MM.1S (cell line): ENCODE data around the gene EPB41L3.

Experiments
- DNase-seq: peaks from one replicate; pipeline ENCODE4 v3.0.0-alpha.2; 2015
- H2AFZ ChIP-seq: fragments of 300-600 bp; sonication (generic); 2 replicates; pipeline ENCODE4 v1.6.0; 2016; ENCODE audit warnings: antibody characterized with exemption, low read length
- H3F3A ChIP-seq: fragments of 300-600 bp; sonication (generic); 2 replicates; pipeline ENCODE4 v1.6.1; 2016; ENCODE audit warnings: mild to moderate bottlenecking, antibody characterized with exemption, low read length, moderate library complexity, mixed read lengths; ENCODE audit not compliant: insufficient read depth
- H3K27ac ChIP-seq: fragments of 300-600 bp; sonication (generic); 2 replicates; pipeline ENCODE4 v1.5.1; 2016; ENCODE audit warnings: mild to moderate bottlenecking, low read length
- H3K27me3 ChIP-seq: fragments of 300-600 bp; sonication (generic); replicated peaks from 2 replicates; pipeline ENCODE4 v1.6.0; 2016; ENCODE audit warnings: low read length; ENCODE audit not compliant: insufficient read depth
- H3K36me3 ChIP-seq: fragments of 300-600 bp; sonication (generic); replicated peaks from 2 replicates; pipeline ENCODE4 v1.6.1; 2016; ENCODE audit warnings: mild to moderate bottlenecking, low read length, mixed read lengths; ENCODE audit not compliant: insufficient read depth
- H3K4me1 ChIP-seq: fragments of 300-600 bp; sonication (generic); 2 replicates; pipeline ENCODE4 v1.6.1; 2016; ENCODE audit warnings: low read length, mixed read lengths
- H3K4me2 ChIP-seq: fragments of 300-600 bp; sonication (generic); 2 replicates; pipeline ENCODE4 v1.6.0; 2016; ENCODE audit warnings: low read depth, low read length
- H3K4me3 ChIP-seq: fragments of 300-600 bp; sonication (generic); 2 replicates; pipeline ENCODE4 v1.5.1; 2016; ENCODE audit warnings: low read length, mixed read lengths
- H3K79me2 ChIP-seq: fragments of 300-600 bp; sonication (generic); 2 replicates; pipeline ENCODE4 v1.6.1; 2016; ENCODE audit warnings: mixed run types, low read length, mixed read lengths
- H3K9ac ChIP-seq: fragments of 300-600 bp; sonication (generic); 2 replicates; pipeline ENCODE4 v1.6.1; 2016; ENCODE audit warnings: low read length, mixed read lengths
- H3K9me2 ChIP-seq: fragments of 300-600 bp; sonication (generic); replicated peaks from 2 replicates; pipeline ENCODE4 v1.6.1; 2016; ENCODE audit warnings: mild to moderate bottlenecking, low read length, mixed read lengths; ENCODE audit not compliant: insufficient read depth
- H3K9me3 ChIP-seq: fragments of 300-600 bp; sonication (generic); replicated peaks from 2 replicates; pipeline ENCODE4 v1.6.1; 2016; ENCODE audit warnings: mild to moderate bottlenecking, low read length, mixed read lengths; ENCODE audit not compliant: insufficient read depth
- H4K20me1 ChIP-seq: fragments of 300-600 bp; sonication (generic); 2 replicates; pipeline ENCODE4 v1.6.1; 2016; ENCODE audit warnings: mild to moderate bottlenecking, low read length, moderate library complexity, mixed read lengths; ENCODE audit not compliant: insufficient read depth
- CTCF ChIP-seq: fragments of 300-600 bp; sonication (generic); IDR thresholded peaks from 2 replicates; pipeline ENCODE4 v1.5.1; 2016; ENCODE audit warnings: antibody characterized with exemption, low read length, mixed read lengths
- EZH2 ChIP-seq: fragments of 300-600 bp; sonication (generic); optimal IDR thresholded peaks from 2 replicates; pipeline ENCODE3; 2017; ENCODE audit warnings: low read depth, mild to moderate bottlenecking, antibody characterized with exemption, low read length, mixed read lengths
- EZH2phosphoT487 ChIP-seq: fragments of 300-600 bp; sonication (generic); IDR thresholded peaks from 2 replicates; pipeline ENCODE4 v1.6.1; 2018; ENCODE audit warnings: antibody characterized with exemption, low read length

EPB41L3 gene

GRCh38 chr18:5395860-5396448, 147.8 kb downstream of the EPB41L3 start:
- H2AFZ ChIP-seq, result no peak overlapping the region
- H3K27ac ChIP-seq, result no peak overlapping the region
- H3K4me2 ChIP-seq, result no peak overlapping the region
- no peaks in the 10 kb centered on the region for H3F3A ChIP-seq
- H3K4me3 ChIP-seq, result no peak overlapping the region
- no peaks in the 10 kb centered on the region for H3K79me2 ChIP-seq
- no peaks in the 10 kb centered on the region for H3K4me1 ChIP-seq
- peak; percentile 25 for DNase-seq
- no peak overlapping the region for H3K9ac ChIP-seq
- no peaks in the 10 kb centered on the region for H4K20me1 ChIP-seq
- H3K9me3 ChIP-seq, result no peaks in the 10 kb centered on the region
- no peaks in the 10 kb centered on the region for H3K27me3 ChIP-seq
- no peaks in the 10 kb centered on the region for H3K9me2 ChIP-seq
- no peak for TF ChIP-seq EZH2phosphoT487
- TF ChIP-seq EZH2, result no peak
- TF ChIP-seq CTCF, result no peak
- H3K36me3 ChIP-seq, result no peaks in the 10 kb centered on the region

- Histone ChIP-seq H3K79me2 (no peaks in the 10 kb centered on the region), H4K20me1 (no peaks in the 10 kb centered on the region), H3K9me2 (no peaks in the 10 kb centered on the region), H3K4me2 (no peak overlapping the region), H3K4me1 (no peaks in the 10 kb centered on the region), H3K9me3 (no peaks in the 10 kb centered on the region), H3K27ac (no peak overlapping the region), H3K27me3 (no peaks in the 10 kb centered on the region), H3K4me3 (no peak overlapping the region), H3F3A (no peaks in the 10 kb centered on the region), H3K36me3 (no peaks in the 10 kb centered on the region), H3K9ac (no peak overlapping the region), H2AFZ (no peak overlapping the region)
- TF ChIP-seq EZH2, result no peak
- no peak for TF ChIP-seq EZH2phosphoT487
- DNase-seq, result no peak
Measured at GRCh38 chr18:5393779-5394178, 150.0 kb downstream of the EPB41L3 start.

GRCh38 chr18:5391409-5391808, 152.4 kb downstream of the EPB41L3 start:
- H3K36me3 ChIP-seq, result no peaks in the 10 kb centered on the region
- TF ChIP-seq EZH2phosphoT487 (no peak), CTCF (no peak), EZH2 (no peak)
- H3K4me2 ChIP-seq, result no peak overlapping the region

GRCh38 chr18:5389356-5389755, 154.4 kb downstream of the EPB41L3 start:
- Histone ChIP-seq H3K79me2 (no peaks in the 10 kb centered on the region), H3K36me3 (no peaks in the 10 kb centered on the region), H4K20me1 (no peaks in the 10 kb centered on the region), H3K4me3 (no peak overlapping the region), H3K27ac (no peak overlapping the region), H3K27me3 (no peaks in the 10 kb centered on the region), H3F3A (no peaks in the 10 kb centered on the region), H3K9me2 (no peaks in the 10 kb centered on the region), H3K9me3 (no peaks in the 10 kb centered on the region), H3K9ac (no peak overlapping the region), H3K4me2 (no peak overlapping the region), H3K4me1 (no peaks in the 10 kb centered on the region), H2AFZ (no peak overlapping the region)
- DNase-seq, result no peak
- TF ChIP-seq EZH2phosphoT487, result no peak
- no peak for TF ChIP-seq CTCF
- TF ChIP-seq EZH2, result no peak

More at GRCh38 chr18:5391409-5391808, 152.4 kb downstream of the EPB41L3 start:
- Histone ChIP-seq H3F3A (no peaks in the 10 kb centered on the region), H3K4me3 (no peak overlapping the region), H4K20me1 (no peaks in the 10 kb centered on the region), H3K27ac (no peak overlapping the region), H3K9me3 (no peaks in the 10 kb centered on the region), H3K9me2 (no peaks in the 10 kb centered on the region), H3K4me1 (no peaks in the 10 kb centered on the region), H3K9ac (no peak overlapping the region), H3K27me3 (no peaks in the 10 kb centered on the region), H2AFZ (no peak overlapping the region), H3K79me2 (no peaks in the 10 kb centered on the region)
- no peak for DNase-seq
